A549 treated with GW870086 at 1 μM for 4 hours (cell line): ENCODE measurements around the gene ZNF625. TPM values are rescaled to one million over a fixed set of nuclear protein-coding genes. Genes with fewer than 3 reads are reported as not detected.

Experiments
- total RNA-seq: library from RNA; stranded (reverse); fragments of 200-300 nt; extraction: Qiagen RNA extraction; gene quantifications from 5 replicates; pipeline ENCODE4 v1.2.3, GENCODE V29; 2022; ENCODE audit warnings: low read depth

Gene ZNF625
- total RNA-seq, result not detected in 5 replicates

DNA sequence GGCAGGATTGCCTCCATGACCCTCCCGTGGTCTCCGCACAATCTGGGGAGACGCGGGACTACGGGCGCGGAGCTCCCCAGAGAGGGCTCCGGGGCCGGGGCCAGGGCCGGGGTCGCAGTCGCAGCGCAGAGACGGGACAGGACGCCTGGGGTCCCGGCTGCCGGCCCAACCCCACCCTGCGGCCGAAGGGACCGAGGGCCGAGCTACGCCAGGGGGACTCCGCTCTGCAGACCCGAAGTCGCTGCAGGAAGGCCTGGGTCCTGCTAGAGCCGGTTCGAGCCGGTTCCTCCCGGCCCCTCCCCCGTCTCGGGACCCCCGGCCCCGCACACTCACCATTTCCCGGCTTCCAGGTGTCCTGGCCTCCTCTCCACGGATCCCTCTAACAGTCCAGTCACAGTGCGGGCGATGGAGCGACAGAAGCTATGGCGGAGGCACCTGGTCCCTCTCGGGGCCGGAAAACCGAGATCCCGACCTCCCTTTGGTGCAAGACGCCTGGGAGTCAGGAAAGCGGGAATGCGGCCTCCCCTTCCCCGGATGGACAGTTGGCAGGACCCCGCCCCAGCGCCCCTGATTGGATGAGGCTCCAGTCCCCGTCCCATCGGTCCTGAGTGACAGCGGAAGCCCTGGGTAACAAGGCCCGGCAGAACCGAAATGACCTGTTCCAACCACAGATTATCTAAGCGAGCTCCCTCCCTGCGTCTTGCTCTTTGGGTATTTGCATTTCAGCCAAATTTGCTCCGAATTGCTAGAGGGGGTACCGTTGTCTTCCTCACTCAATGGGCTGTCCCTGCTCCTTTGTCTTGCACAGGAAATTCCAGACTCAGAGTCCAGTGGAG is at the start of gene ZNF625:
Gene ZNF625, minus strand, starts transcription at position 512 of the 836 bp plus-strand sequence. Its CDS starts 176 bp downstream, at position 336.

DNA sequence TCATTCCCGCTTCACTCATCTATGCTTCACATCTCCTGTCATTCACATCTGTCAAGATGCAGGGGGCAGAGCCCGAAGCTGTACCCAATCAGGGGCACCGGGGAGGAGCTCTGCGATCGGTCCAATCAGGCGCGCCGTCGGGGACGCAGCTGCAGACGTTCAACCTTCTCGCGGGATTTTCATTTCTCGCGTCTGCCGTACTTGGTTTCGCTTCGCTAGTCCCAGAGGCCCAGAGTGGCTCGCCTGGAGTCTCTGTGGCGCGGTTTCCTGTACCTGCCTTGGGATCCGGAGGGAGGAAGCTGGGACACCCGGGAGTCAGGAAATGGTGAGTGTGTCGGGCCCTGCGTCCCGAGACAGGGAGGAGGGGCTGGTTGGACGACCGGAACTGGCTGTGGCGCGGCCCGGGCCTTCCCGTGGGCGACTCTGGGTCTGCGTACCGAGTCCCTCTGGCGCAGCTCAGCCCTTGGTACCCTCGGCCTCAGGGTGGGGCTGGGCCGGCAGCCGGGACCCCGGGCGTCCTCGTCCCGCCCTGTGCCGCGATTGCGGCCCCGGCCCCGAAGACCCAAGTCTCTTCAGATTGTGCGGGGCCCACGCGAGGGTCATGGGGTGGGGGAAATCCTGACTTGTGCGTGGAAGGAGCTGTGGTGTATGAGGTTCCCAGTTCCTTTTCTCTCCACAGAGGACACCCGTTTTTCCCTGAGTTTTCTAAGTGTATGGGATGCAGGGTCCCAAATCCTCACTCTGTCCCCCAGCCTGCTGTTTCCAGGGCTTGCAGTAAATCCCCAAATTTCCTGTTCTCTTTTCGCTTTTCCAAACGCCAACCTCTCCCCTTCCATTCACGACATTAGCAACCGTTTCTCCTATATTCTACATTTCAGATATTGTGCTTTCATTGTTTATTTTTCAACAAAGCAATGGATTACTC is 6.6 kb upstream of the ZNF625 start, which contains the start of gene ZNF136:
Gene ZNF136, plus strand, starts transcription at position 215 of the 925 bp plus-strand sequence. Its CDS starts 108 bp downstream, at position 323.

DNA sequence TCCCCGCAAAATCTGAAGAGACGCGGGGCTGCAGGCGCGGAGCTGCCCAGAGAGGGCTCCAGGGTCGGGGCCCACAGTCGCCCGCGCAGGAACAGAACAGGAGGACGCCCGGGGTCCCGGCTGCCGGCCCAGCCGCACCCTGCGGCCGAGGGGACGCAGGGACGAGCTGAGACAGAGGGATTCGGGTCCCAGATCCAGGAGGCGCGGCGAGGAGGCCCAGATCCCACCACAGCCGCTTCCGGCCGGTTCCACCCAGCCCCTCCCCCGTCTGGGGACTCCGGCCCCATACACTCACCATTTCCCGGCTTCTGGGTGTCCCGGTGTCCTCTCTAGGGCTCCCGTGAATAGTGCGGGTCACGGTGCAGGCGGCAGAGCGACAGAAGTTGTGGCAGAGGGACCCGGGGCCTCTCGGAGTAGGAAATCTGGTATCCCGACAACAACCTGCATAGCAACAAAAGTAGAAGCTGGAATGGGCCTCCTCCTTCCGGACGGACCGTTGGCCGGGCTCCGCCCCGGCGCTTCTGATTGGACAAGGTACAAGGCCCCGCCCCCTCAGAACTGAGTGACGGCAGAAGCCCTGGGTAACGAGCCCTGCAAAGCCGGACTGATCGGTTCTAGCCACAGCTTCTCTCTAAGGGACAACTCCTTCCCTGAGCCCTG is 16.5 kb downstream of the ZNF625 start, which contains the start of gene ZNF20:
Gene ZNF20, minus strand, starts transcription at position 466 of the 660 bp plus-strand sequence. Its CDS starts 168 bp downstream, at position 298.

Other genes starting within 250 kb of the ZNF625 start
- gene ZNF700, start 231.6 kb downstream of the ZNF625 start, total RNA-seq, result 0.17 to 0.32 TPM (median 0.18 TPM) in 5 replicates
- not detected in 5 replicates for gene ZNF763, start 191.7 kb downstream of the ZNF625 start, total RNA-seq
- not detected in 5 replicates for gene ZNF433, start 121.1 kb downstream of the ZNF625 start, total RNA-seq
- not detected in 5 replicates for gene ZNF878, start 103.8 kb downstream of the ZNF625 start, total RNA-seq
- gene ZNF844, start 92.0 kb downstream of the ZNF625 start, total RNA-seq, result not detected in 5 replicates
- 0.23 to 0.25 TPM in 2 of 5 replicates, not detected in the others for gene ZNF20, start 16.4 kb downstream of the ZNF625 start, total RNA-seq
- 1.2 to 2.5 TPM (median 1.6 TPM) in 5 replicates for gene ZNF136, start 6.4 kb upstream of the ZNF625 start, total RNA-seq
- 0.51 to 1.00 TPM (median 0.73 TPM) in 5 replicates for gene ZNF44, start 138.1 kb upstream of the ZNF625 start, total RNA-seq
- gene ZNF563, start 176.9 kb upstream of the ZNF625 start, total RNA-seq, result not detected in 5 replicates
- gene ZNF442, start 208.9 kb upstream of the ZNF625 start, total RNA-seq, result not detected in 5 replicates
- 1.3 to 2.1 TPM (median 1.7 TPM) in 5 replicates for gene ZNF799, start 244.5 kb upstream of the ZNF625 start, total RNA-seq